AG09319 (cell line): ENCODE measurements around the gene BTRC.
"Not testable (repeated sequence)": the region's sequence is repeated elsewhere in the genome, so short reads cannot be mapped to it uniquely, and the experiment has no call there.

Experiments used
- DNase-seq: peaks from one replicate; pipeline ENCODE4 v3.0.0-alpha.2; 2010; ENCODE audit warnings: low read depth; ENCODE audit errors: extremely low read depth
- CTCF ChIP-seq: IDR thresholded peaks from 2 replicates; pipeline ENCODE4 v1.5.1; 2011; ENCODE audit warnings: low read depth, mild to moderate bottlenecking, inconsistent platforms, low read length, moderate library complexity

BTRC gene

GRCh38 chr10:101351477-101351876, 2.5 kb upstream of the BTRC start:
- TF ChIP-seq CTCF, result no peak
- DNase-seq, result no peak

DNA sequence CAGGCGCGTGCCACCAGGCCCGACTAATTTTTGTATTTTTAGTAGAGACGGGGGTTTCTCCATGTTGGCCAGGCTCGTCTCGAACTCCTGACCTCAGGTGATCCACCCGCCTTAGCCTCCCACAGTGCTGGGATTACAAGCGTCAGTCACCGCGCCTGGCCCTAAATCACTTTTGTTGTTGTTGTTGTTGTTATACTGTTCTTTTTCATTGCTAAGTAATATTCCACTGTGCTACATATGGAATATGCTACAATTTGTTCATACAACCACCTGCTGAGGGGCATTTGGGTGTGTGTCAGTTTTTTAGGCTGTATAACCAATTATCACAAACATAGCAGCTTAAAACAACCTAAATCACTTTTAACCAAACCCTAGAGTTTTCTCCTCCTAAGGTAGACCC, 1.1 kb upstream of the BTRC start:
- not testable (repeated sequence) for DNase-seq

GRCh38 chr10:101354328-101355071, 535 bp downstream of the BTRC start:
- DNase-seq, result no peak
- TF ChIP-seq CTCF, result no peak; the same call in 1 of the 2 replicates

DNA sequence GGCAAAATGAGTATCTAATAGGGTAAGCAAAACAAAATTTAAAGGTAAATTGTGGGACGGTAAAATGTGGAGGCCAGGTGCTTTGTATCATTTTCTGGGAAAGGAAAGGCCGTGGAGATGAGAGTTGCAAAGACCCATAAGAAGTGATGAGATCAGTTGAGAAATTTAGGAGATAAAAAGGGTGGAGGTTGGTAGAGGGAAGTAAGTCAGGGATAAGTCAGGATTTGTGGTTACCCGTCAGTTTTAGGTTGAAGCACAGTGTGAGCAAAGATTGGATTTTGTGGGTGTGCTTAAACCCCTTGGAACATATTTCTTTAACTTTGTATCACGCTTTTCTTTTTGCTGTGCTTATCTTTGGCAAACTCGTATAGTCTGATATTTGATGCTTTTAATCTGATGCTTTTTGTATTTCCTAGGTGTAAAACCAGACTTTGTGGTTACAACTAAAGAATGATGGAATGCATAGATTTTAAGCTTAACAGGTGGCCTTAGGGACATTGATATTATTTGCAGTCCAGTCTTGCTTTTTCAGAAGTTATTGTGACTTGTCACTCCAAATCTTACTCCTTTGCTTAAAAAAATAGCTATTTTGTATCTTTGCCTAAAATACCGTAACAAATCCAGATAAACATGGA, 1.2 kb downstream of the BTRC start:
- DNase-seq, result no peak
- TF ChIP-seq CTCF, result no peak

- no peak for TF ChIP-seq CTCF
- DNase-seq, result no peak
Observed at GRCh38 chr10:101356132-101356531, 2.2 kb downstream of the BTRC start.

DNA sequence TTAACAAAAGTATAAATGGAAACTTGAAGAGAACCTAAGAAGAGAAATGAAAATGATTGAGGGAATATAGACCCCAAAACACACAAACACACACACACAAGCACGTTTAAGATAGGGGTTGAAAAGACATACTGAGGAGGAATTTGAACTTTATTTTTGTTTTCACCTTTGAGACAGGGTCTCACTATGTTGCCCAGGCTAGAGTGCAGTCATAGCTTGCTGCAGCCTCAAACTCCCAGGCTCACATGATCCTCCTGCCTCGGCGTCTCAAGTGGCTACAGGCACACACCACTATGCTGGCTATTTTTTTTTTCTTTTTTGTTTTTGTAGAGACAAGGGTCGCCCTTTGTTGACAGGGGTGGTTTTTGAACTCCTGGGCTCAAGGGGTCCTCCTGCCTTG, 4.0 kb downstream of the BTRC start:
- no peak for TF ChIP-seq CTCF
- DNase-seq, result no peak

GRCh38 chr10:101358706-101359300, 4.8 kb downstream of the BTRC start:
- TF ChIP-seq CTCF, result no peak
- DNase-seq, result no peak

GRCh38 chr10:101360090-101360489, 6.1 kb downstream of the BTRC start:
- DNase-seq, result not testable (repeated sequence)

DNA sequence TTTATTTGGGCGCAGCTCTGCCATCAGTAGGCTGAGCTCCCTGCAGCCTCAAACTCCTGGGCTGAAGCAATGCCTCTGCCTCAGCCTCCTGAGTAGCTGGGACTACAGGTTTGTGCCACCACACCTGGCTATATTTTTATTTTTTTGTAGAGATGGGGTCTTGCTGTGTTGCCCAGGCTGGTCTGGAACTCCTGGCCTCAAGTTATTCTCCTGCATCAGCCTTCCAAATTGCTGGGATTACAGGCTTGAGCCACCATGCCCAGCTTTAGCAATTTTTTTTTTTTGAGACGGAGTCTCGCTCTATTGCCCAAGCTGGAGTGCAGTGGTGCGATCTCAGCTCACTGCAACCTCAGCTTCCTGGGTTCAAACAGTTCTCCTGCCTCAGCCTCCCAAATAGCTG, 6.9 kb downstream of the BTRC start:
- DNase-seq, result not testable (repeated sequence)
